Stomach (tissue), 4 donors: Measurements from ENCODE around the gene ZFPM1.

Source experiments
- POLR2A ChIP-seq, 4 donors: fragments of 450-650 bp; IDR thresholded peaks; one replicate each; pipeline ENCODE4 v1.6.1; 2016; ENCODE audit warnings: antibody characterized with exemption in 4 of 4, control low read depth in 2 of 4, mild to moderate bottlenecking in 1 of 4, moderate library complexity in 1 of 4
- POLR2AphosphoS5 ChIP-seq, 3 donors: sonication (generic); formaldehyde crosslinking; IDR thresholded peaks; one replicate each; pipeline ENCODE4 v1.6.1; 2016; ENCODE audit warnings: antibody characterized with exemption in 3 of 3
- TF ChIP-seq, protein P1 (sequence below), 7 experiments: fragments of 450-650 bp in 4 of 7; fragments of 200-600 bp in 3 of 7; sonication (generic) in 3 of 7; IDR thresholded peaks; one replicate each; pipeline ENCODE4 v1.5.1; 2016 to 2019; ENCODE audit warnings: antibody characterized with exemption in 7 of 7, control low read depth in 2 of 7, mild to moderate bottlenecking in 1 of 7

DNA sequence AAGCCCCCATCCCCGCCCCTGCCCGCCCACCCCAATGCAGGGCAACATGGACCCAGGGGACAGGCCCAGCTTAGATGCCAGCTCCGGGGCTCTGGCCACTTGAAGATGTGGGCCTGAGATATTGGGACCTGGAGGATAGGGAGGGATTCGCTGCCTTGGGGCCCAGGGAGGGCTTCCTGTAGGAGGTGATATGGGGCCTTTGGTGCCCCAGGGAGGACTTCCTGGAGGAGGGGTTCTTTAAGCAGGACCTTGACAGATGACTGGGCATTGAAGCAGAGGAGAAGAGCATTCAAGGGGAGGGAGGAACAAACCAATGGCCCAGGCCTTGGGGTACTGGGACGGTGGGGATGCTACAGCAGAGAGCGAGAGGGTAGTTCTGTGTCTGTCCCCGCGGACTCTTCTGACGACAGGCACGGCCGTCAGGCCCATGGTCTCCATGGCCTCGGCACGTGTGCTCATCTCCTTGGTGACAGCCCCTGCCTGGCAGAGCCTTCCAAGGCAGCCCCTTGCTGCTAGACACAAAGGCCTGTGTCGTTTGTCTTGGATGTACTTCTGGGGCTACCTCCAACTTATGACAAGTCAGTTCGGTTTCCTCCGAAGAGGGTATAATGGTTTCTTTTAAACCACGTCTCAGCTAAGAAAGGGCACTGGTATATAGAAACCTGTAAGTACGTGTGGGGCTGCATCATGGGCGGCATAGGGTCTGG, 61.6 kb downstream of the ZFPM1 start:
- TF ChIP-seq, protein P1, sequence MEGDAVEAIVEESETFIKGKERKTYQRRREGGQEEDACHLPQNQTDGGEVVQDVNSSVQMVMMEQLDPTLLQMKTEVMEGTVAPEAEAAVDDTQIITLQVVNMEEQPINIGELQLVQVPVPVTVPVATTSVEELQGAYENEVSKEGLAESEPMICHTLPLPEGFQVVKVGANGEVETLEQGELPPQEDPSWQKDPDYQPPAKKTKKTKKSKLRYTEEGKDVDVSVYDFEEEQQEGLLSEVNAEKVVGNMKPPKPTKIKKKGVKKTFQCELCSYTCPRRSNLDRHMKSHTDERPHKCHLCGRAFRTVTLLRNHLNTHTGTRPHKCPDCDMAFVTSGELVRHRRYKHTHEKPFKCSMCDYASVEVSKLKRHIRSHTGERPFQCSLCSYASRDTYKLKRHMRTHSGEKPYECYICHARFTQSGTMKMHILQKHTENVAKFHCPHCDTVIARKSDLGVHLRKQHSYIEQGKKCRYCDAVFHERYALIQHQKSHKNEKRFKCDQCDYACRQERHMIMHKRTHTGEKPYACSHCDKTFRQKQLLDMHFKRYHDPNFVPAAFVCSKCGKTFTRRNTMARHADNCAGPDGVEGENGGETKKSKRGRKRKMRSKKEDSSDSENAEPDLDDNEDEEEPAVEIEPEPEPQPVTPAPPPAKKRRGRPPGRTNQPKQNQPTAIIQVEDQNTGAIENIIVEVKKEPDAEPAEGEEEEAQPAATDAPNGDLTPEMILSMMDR (IDR thresholded peaks at IDR 0.05) = no peak
- TF ChIP-seq POLR2A (IDR thresholded peaks at IDR 0.05) (no peak), POLR2AphosphoS5 (IDR thresholded peaks at IDR 0.05) (no peak)
